ENCODE results near the gene GNS.

The GNS gene

GRCh38 chr12:64737539-64737938 is 21.7 kb downstream of the GNS start:
- Mint-ChIP-seq H3K9me3 (no peaks in the 10 kb centered on the region), H3K4me3 (no peak overlapping the region), H3K27ac (peak overlapping the region; percentile 17), H3K27me3 (no peaks in the 10 kb centered on the region), H3K4me1 (no peaks in the 10 kb centered on the region), H3K36me3 (peaks cover 46% of the 10 kb centered on the region)
- DNase-seq (ENCODE audit: low spot score in 2 of 2): no peak
- ATAC-seq (ENCODE audit: low read depth): peak; percentile 29

GRCh38 chr12:64736771-64737170 is 22.4 kb downstream of the GNS start:
- no peak for DNase-seq (ENCODE audit: low spot score in 2 of 2)
- Mint-ChIP-seq H3K9me3 (no peaks in the 10 kb centered on the region), H3K36me3 (peaks cover 46% of the 10 kb centered on the region), H3K4me3 (no peak overlapping the region), H3K27me3 (no peaks in the 10 kb centered on the region), H3K27ac (no peak overlapping the region), H3K4me1 (no peaks in the 10 kb centered on the region)
- ATAC-seq (ENCODE audit: low read depth): no peak

- no peak overlapping the region for H3K4me3 Mint-ChIP-seq
- no peak for DNase-seq (ENCODE audit: low spot score in 2 of 2)
- peaks cover 3% of the 10 kb centered on the region for H3K4me1 Mint-ChIP-seq
- H3K27me3 Mint-ChIP-seq: no peaks in the 10 kb centered on the region
- H3K36me3 Mint-ChIP-seq: peaks cover 38% of the 10 kb centered on the region
- H3K9me3 Mint-ChIP-seq: no peaks in the 10 kb centered on the region
- ATAC-seq (ENCODE audit: low read depth): no peak
- H3K27ac Mint-ChIP-seq: no peak overlapping the region
Measured at GRCh38 chr12:64735442-64735841, 23.8 kb downstream of the GNS start.

- peak overlapping the region; percentile 32 for H3K27ac Mint-ChIP-seq
- DNase-seq (ENCODE audit: low spot score in 2 of 2) (no peak), ATAC-seq (ENCODE audit: low read depth) (no peak)
- H3K27me3 Mint-ChIP-seq: no peaks in the 10 kb centered on the region
- H3K4me3 Mint-ChIP-seq: no peak overlapping the region
- peaks cover 9% of the 10 kb centered on the region for H3K4me1 Mint-ChIP-seq
- H3K36me3 Mint-ChIP-seq: peaks cover 26% of the 10 kb centered on the region
- H3K9me3 Mint-ChIP-seq: no peaks in the 10 kb centered on the region
Measured at GRCh38 chr12:64733857-64734256, 25.3 kb downstream of the GNS start.

- DNase-seq (ENCODE audit: low spot score in 2 of 2) (no peak), ATAC-seq (ENCODE audit: low read depth) (no peak)
- H3K4me1 Mint-ChIP-seq: peaks cover 9% of the 10 kb centered on the region
- H3K36me3 Mint-ChIP-seq: peaks cover 19% of the 10 kb centered on the region
- H3K9me3 Mint-ChIP-seq: no peaks in the 10 kb centered on the region
- H3K27ac Mint-ChIP-seq: no peak overlapping the region
- H3K4me3 Mint-ChIP-seq: no peak overlapping the region
- H3K27me3 Mint-ChIP-seq: no peaks in the 10 kb centered on the region
Measured at GRCh38 chr12:64731683-64732082, 27.5 kb downstream of the GNS start.

- ATAC-seq (ENCODE audit: low read depth) (peak; percentile 31), DNase-seq (ENCODE audit: low spot score in 2 of 2) (no peak)
- H3K4me3 Mint-ChIP-seq: no peak overlapping the region
- H3K27me3 Mint-ChIP-seq: no peaks in the 10 kb centered on the region
- H3K9me3 Mint-ChIP-seq: no peaks in the 10 kb centered on the region
- H3K27ac Mint-ChIP-seq: peak overlapping the region; percentile 88
- H3K36me3 Mint-ChIP-seq: peaks cover 18% of the 10 kb centered on the region
- H3K4me1 Mint-ChIP-seq: peaks cover 9% of the 10 kb centered on the region
Measured at GRCh38 chr12:64730588-64730969, 28.6 kb downstream of the GNS start.

- Mint-ChIP-seq H3K27me3 (no peaks in the 10 kb centered on the region), H3K9me3 (no peaks in the 10 kb centered on the region), H3K36me3 (peaks cover 20% of the 10 kb centered on the region), H3K4me3 (no peak overlapping the region), H3K4me1 (peaks cover 9% of the 10 kb centered on the region), H3K27ac (peak overlapping the region; percentile 88)
- DNase-seq (ENCODE audit: low spot score in 2 of 2) (peak in 1 of 2 donors; percentile 5), ATAC-seq (ENCODE audit: low read depth) (peak; percentile 62)
Measured at GRCh38 chr12:64729909-64730587, 29.2 kb downstream of the GNS start.

- H3K36me3 Mint-ChIP-seq: peaks cover 43% of the 10 kb centered on the region
- no peak for ATAC-seq (ENCODE audit: low read depth)
Measured at GRCh38 chr12:64724201-64724745, 34.9 kb downstream of the GNS start.

GRCh38 chr12:64723630-64724029 is 35.6 kb downstream of the GNS start:
- no peak for ATAC-seq (ENCODE audit: low read depth)
- DNase-seq (ENCODE audit: low spot score in 2 of 2): no peak
- H3K4me3 Mint-ChIP-seq: no peak overlapping the region
- H3K36me3 Mint-ChIP-seq: peaks cover 44% of the 10 kb centered on the region
- H3K27me3 Mint-ChIP-seq: no peaks in the 10 kb centered on the region
- H3K27ac Mint-ChIP-seq: no peak overlapping the region
- no peaks in the 10 kb centered on the region for H3K4me1 Mint-ChIP-seq
- H3K9me3 Mint-ChIP-seq: no peaks in the 10 kb centered on the region

More at GRCh38 chr12:64724201-64724745, 34.9 kb downstream of the GNS start:
- Mint-ChIP-seq H3K4me3 (no peak overlapping the region), H3K27ac (no peak overlapping the region), H3K4me1 (no peaks in the 10 kb centered on the region), H3K9me3 (no peaks in the 10 kb centered on the region), H3K27me3 (no peaks in the 10 kb centered on the region)
- DNase-seq (ENCODE audit: low spot score in 2 of 2): no peak

GRCh38 chr12:64722835-64723234 is 36.4 kb downstream of the GNS start:
- Mint-ChIP-seq H3K4me1 (no peaks in the 10 kb centered on the region), H3K9me3 (no peaks in the 10 kb centered on the region), H3K27ac (no peak overlapping the region), H3K27me3 (no peaks in the 10 kb centered on the region), H3K4me3 (no peak overlapping the region), H3K36me3 (peaks cover 42% of the 10 kb centered on the region)
- DNase-seq (ENCODE audit: low spot score in 2 of 2) (no peak), ATAC-seq (ENCODE audit: low read depth) (no peak)

GRCh38 chr12:64720884-64721283 is 38.3 kb downstream of the GNS start:
- Mint-ChIP-seq H3K27ac (no peak overlapping the region), H3K9me3 (no peaks in the 10 kb centered on the region), H3K36me3 (peaks cover 49% of the 10 kb centered on the region), H3K27me3 (no peaks in the 10 kb centered on the region), H3K4me1 (no peaks in the 10 kb centered on the region), H3K4me3 (no peak overlapping the region)
- ATAC-seq (ENCODE audit: low read depth) (no peak), DNase-seq (ENCODE audit: low spot score in 2 of 2) (no peak)

GRCh38 chr12:64718649-64719048 is 40.6 kb downstream of the GNS start:
- H3K4me3 Mint-ChIP-seq: no peak overlapping the region
- H3K27ac Mint-ChIP-seq: no peak overlapping the region
- H3K4me1 Mint-ChIP-seq: peaks cover 2% of the 10 kb centered on the region
- DNase-seq (ENCODE audit: low spot score in 2 of 2): no peak
- H3K36me3 Mint-ChIP-seq: peaks cover 52% of the 10 kb centered on the region
- no peaks in the 10 kb centered on the region for H3K9me3 Mint-ChIP-seq
- no peaks in the 10 kb centered on the region for H3K27me3 Mint-ChIP-seq
- ATAC-seq (ENCODE audit: low read depth): no peak

- Mint-ChIP-seq H3K27ac (peak overlapping the region; percentile 9), H3K4me1 (peaks cover 2% of the 10 kb centered on the region), H3K4me3 (no peak overlapping the region), H3K9me3 (no peaks in the 10 kb centered on the region), H3K36me3 (peaks cover 40% of the 10 kb centered on the region), H3K27me3 (no peaks in the 10 kb centered on the region)
- no peak for ATAC-seq (ENCODE audit: low read depth)
- DNase-seq (ENCODE audit: low spot score in 2 of 2): no peak
Measured at GRCh38 chr12:64716839-64717455, 42.3 kb downstream of the GNS start.

- H3K9me3 Mint-ChIP-seq: no peaks in the 10 kb centered on the region
- H3K4me3 Mint-ChIP-seq: no peak overlapping the region
- H3K36me3 Mint-ChIP-seq: peaks cover 35% of the 10 kb centered on the region
- DNase-seq (ENCODE audit: low spot score in 2 of 2) (no peak), ATAC-seq (ENCODE audit: low read depth) (no peak)
- H3K4me1 Mint-ChIP-seq: peaks cover 2% of the 10 kb centered on the region
- H3K27me3 Mint-ChIP-seq: no peaks in the 10 kb centered on the region
- H3K27ac Mint-ChIP-seq: peak overlapping the region; percentile 9
Measured at GRCh38 chr12:64716371-64716770, 42.8 kb downstream of the GNS start.
